BE2C (cell line): ENCODE measurements around the gene IGHMBP2.
A peak's percentile ranks its signal among the peaks of the same experiment; 100 is the strongest.

Source experiments
- DNase-seq: peaks from one replicate; pipeline ENCODE4 v3.0.0-alpha.2; 2020
- H3K27me3 ChIP-seq: fragments of 250-450 bp; sonication (Bioruptor Pico); 2 replicates; pipeline ENCODE4 v1.5.1; 2020; ENCODE audit warnings: mild to moderate bottlenecking
- H3K36me3 ChIP-seq: fragments of 250-450 bp; sonication (Bioruptor Pico); 2 replicates; pipeline ENCODE4 v1.5.1; 2020; ENCODE audit warnings: mild to moderate bottlenecking
- H3K4me1 ChIP-seq: fragments of 250-450 bp; sonication (Bioruptor Pico); 2 replicates; pipeline ENCODE4 v1.5.1; 2020
- H3K4me3 ChIP-seq: 2 replicates; pipeline ENCODE4 v1.5.1; 2011; ENCODE audit warnings: low read depth, low read length
- H3K9me3 ChIP-seq: fragments of 250-450 bp; sonication (Bioruptor Pico); 2 replicates; pipeline ENCODE4 v1.5.1; 2020
- CTCF ChIP-seq: IDR thresholded peaks from 2 replicates; pipeline ENCODE4 v1.5.1; 2012; ENCODE audit warnings: mild to moderate bottlenecking, low read depth, low read length

IGHMBP2 gene

DNA sequence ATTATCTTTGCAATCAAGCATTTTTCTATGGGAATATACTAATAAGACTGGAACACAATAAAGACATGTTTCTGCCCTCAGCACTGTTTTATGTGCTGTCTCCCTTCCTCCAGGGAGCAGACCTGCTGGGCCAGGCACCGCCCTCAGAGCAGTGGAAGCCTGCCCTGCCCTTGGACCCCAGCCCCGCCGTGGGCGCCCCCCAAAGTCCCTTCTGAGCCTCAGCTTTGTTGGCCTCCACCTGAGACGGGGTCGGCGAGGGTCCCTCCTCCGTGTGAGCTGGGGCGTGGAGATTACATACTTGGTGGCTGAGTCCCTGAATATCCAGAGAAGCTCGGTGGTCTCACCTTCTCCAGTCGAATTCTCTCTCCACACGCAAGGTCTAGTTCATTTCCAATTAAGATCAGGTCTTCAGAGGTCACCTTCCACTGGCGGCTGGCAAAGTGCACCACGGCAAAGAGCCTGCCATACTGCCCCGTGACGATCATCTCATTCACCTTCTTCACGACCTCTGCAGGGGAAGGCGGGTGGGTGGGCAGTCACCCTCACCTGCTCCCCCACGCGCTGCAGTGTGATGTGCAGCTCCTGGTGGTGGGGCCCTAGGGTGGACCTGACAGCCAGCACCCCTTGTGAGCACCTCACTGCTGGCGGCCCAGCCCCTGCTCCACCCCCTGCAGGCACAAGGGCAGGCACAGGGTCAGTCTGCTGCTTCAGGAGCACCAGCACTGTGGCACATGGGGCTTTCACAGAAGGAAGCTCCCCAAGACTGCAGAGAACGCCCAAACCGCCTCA is 7.3 kb upstream of the IGHMBP2 start:
- peaks cover 5% of the 10 kb centered on the region for H3K4me1 ChIP-seq
- no peak for DNase-seq
- H3K9me3 ChIP-seq = no peaks in the 10 kb centered on the region
- no peak for TF ChIP-seq CTCF
- H3K36me3 ChIP-seq = peaks cover 75% of the 10 kb centered on the region
- no peaks in the 10 kb centered on the region for H3K27me3 ChIP-seq
- H3K4me3 ChIP-seq = no peak overlapping the region

DNA sequence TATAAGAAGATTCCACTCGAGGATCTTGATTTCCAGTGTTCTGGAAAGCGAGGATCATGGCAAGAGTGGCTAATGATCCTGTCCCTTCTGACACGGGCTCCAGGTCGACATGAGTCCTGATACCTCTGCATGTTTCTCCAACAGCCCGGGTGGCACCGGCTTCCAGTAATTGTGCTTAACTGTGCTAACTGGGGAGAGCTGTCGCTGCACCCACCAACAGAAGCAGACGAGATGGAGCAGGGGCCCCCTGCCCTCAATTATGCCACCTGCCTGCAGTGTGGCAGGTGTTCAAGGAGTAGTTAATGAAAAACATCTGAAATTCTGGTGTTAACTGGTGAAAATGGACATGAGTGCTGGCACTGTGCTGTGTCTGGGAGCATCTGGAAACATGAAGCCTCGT is 6.2 kb upstream of the IGHMBP2 start:
- Histone ChIP-seq H3K4me1 (no peaks in the 10 kb centered on the region), H3K27me3 (no peaks in the 10 kb centered on the region), H3K36me3 (peaks cover 73% of the 10 kb centered on the region), H3K4me3 (no peak overlapping the region), H3K9me3 (no peaks in the 10 kb centered on the region)
- no peak for DNase-seq
- TF ChIP-seq CTCF = no peak

GRCh38 chr11:68900835-68901381 is 2.8 kb upstream of the IGHMBP2 start:
- no peak for TF ChIP-seq CTCF
- no peaks in the 10 kb centered on the region for H3K9me3 ChIP-seq
- H3K4me3 ChIP-seq = no peak overlapping the region
- DNase-seq = no peak
- no peaks in the 10 kb centered on the region for H3K27me3 ChIP-seq
- H3K36me3 ChIP-seq = peaks cover 42% of the 10 kb centered on the region
- peaks cover 3% of the 10 kb centered on the region; the same call in 1 of the 2 replicates for H3K4me1 ChIP-seq

- peak overlapping the region; percentile 100 for H3K4me3 ChIP-seq
- H3K9me3 ChIP-seq = no peaks in the 10 kb centered on the region
- DNase-seq = peak; percentile 27
- peaks cover 29% of the 10 kb centered on the region for H3K36me3 ChIP-seq
- H3K4me1 ChIP-seq = peaks cover 3% of the 10 kb centered on the region; the same call in 1 of the 2 replicates
- H3K27me3 ChIP-seq = no peaks in the 10 kb centered on the region
- no peak for TF ChIP-seq CTCF
Observed at GRCh38 chr11:68904248-68904847, 657 bp downstream of the IGHMBP2 start.

- Histone ChIP-seq H3K4me3 (peak overlapping the region; percentile 100), H3K9me3 (no peaks in the 10 kb centered on the region), H3K4me1 (peaks cover 3% of the 10 kb centered on the region; the same call in 1 of the 2 replicates), H3K36me3 (peaks cover 33% of the 10 kb centered on the region), H3K27me3 (no peaks in the 10 kb centered on the region)
- no peak for TF ChIP-seq CTCF
- DNase-seq = no peak
Observed at GRCh38 chr11:68905421-68906360, 2.0 kb downstream of the IGHMBP2 start.
